ENCODE results near the gene PRELID2. TPM values are rescaled to one million over a fixed set of nuclear protein-coding genes. Genes with fewer than 3 reads are reported as not detected.
"Not testable (repeated sequence)": the region's sequence is repeated elsewhere in the genome, so short reads cannot be mapped to it uniquely, and the experiment has no call there.

Gene PRELID2
- total and polyA plus RNA-seq, 7 donors: 0.39 to 3.0 (median 1.3) TPM

DNA sequence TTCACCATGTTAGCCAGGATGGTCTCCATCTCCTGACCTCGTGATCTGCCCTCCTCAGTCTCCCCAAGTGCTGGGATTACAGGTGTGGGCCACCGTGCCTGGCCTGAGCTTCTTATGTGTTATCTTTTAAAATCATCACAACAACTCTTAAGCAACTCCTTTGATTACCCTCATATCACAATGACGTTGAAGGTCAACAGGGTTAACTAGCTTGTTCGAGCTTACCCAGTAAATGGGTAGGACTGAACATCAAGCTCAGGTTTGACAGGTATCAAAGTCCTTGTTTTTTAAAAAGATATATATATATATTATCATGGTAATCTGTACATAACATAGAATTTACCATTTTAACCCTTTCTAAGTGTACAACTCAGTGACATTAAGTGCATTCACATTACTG, 34.6 kb upstream of the PRELID2 start:
- 77 to 79% (median 77%) methylated on average over 4 of the region's 4 CpGs for WGBS, 3 donors
- peaks cover 0 to 2% (median 0%) of the 10 kb centered on the region in 3 donors for H3K27me3 ChIP-seq (ENCODE audit: insufficient read depth in 3 of 3, low read length in 2 of 3)
- H3K4me1 ChIP-seq: no peaks in the 10 kb centered on the region
- no peaks in the 10 kb centered on the region for H3K36me3 ChIP-seq (ENCODE audit: insufficient read depth in 1 of 2, low read depth in 1 of 2)
- DNase-seq (no peak), ATAC-seq (no peak)
- H3K9me3 ChIP-seq: no peaks in the 10 kb centered on the region
- intact Hi-C loops (cut with DNase I): no loop called here
- no peak overlapping the region for H3K27ac ChIP-seq
- H3K4me3 ChIP-seq: no peak overlapping the region
- TF ChIP-seq, protein P1, sequence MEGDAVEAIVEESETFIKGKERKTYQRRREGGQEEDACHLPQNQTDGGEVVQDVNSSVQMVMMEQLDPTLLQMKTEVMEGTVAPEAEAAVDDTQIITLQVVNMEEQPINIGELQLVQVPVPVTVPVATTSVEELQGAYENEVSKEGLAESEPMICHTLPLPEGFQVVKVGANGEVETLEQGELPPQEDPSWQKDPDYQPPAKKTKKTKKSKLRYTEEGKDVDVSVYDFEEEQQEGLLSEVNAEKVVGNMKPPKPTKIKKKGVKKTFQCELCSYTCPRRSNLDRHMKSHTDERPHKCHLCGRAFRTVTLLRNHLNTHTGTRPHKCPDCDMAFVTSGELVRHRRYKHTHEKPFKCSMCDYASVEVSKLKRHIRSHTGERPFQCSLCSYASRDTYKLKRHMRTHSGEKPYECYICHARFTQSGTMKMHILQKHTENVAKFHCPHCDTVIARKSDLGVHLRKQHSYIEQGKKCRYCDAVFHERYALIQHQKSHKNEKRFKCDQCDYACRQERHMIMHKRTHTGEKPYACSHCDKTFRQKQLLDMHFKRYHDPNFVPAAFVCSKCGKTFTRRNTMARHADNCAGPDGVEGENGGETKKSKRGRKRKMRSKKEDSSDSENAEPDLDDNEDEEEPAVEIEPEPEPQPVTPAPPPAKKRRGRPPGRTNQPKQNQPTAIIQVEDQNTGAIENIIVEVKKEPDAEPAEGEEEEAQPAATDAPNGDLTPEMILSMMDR (IDR thresholded peaks at IDR 0.05): no peak

DNA sequence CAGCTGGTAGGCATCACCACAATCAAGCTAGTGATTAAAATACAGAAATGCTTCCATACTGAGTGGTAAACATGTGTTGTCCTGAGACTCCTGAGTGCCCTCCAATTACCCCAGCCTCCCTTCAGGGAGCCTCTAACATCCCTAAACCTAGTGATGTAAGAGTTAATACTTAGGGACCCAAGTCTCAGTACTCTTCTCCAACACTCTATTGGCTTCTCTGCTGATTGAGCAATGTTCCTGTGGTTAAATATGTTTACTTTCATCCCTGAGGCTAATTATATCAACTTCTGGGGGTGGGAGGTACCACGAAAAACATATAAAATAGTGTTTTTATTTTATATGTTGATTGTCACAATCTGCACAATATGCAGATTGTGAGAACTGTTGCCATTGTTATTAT, 32.7 kb upstream of the PRELID2 start:
- TF ChIP-seq, protein P1 (IDR thresholded peaks at IDR 0.05): no peak
- DNase-seq (no peak), ATAC-seq (no peak)
- H3K27ac ChIP-seq: no peak overlapping the region
- no peaks in the 10 kb centered on the region for H3K9me3 ChIP-seq
- intact Hi-C loops (cut with DNase I): no loop called here
- H3K4me3 ChIP-seq: no peak overlapping the region
- H3K36me3 ChIP-seq (ENCODE audit: insufficient read depth in 1 of 2, low read depth in 1 of 2): no peaks in the 10 kb centered on the region
- no peaks in the 10 kb centered on the region for H3K4me1 ChIP-seq
- H3K27me3 ChIP-seq (ENCODE audit: insufficient read depth in 3 of 3, low read length in 2 of 3): peaks cover 0 to 2% (median 0%) of the 10 kb centered on the region in 3 donors
- WGBS, 3 donors: 68 to 76% (median 70%) methylated on average over 1 of the region's 1 CpG

DNA sequence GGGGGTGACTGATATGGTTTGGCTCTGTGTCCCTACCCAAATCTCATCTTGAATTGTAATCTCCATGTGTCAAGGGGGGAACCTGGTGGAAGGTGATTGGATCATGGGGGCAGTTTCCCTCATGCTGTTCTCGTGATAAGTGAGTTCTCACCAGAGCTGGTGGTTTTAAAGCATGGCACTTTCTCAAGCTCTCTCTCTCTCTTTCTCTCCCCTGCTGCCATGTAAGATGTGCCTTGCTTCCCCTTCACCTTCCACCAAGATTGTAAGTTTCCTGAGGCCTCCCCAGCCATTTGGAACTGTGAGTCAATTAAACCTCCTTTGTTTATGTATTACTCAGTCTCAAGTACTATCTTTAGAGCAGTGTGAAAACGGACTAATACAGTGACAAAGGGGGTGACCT, 29.3 kb upstream of the PRELID2 start:
- ATAC-seq; H3K4me3 ChIP-seq; H3K9me3 ChIP-seq; DNase-seq; H3K4me1 ChIP-seq; H3K27me3 ChIP-seq (ENCODE audit: insufficient read depth in 3 of 3, low read length in 2 of 3); H3K27ac ChIP-seq; H3K36me3 ChIP-seq (ENCODE audit: insufficient read depth in 1 of 2, low read depth in 1 of 2); intact Hi-C loops (cut with DNase I): not testable (repeated sequence)
- 74 to 88% (median 85%) methylated on average over 2 of the region's 2 CpGs for WGBS, 3 donors

DNA sequence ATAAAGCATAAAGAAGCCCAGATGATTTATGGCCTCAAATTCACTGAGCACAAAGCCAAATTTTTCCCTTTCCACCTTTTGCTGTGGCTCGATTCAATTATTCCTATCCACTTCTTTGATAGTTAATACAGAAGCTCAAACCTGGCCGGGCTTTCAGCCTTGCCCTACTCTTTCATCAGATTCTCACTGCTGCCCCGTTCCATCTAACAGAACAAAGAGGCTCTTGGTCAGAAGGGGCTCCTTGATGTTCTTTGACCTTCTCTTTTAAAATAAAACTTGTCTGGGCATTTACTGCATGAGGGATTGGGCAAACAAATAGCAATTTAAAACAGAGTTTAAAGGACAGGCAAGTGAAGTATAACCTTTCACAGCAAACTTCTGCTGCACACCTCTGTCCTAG, 27.9 kb upstream of the PRELID2 start:
- H3K36me3 ChIP-seq (ENCODE audit: insufficient read depth in 1 of 2, low read depth in 1 of 2): no peaks in the 10 kb centered on the region
- H3K27ac ChIP-seq: no peak overlapping the region
- intact Hi-C loops (cut with DNase I): no loop called here
- 77 to 86% (median 78%) methylated on average over 3 of the region's 3 CpGs for WGBS, 3 donors
- no peaks in the 10 kb centered on the region for H3K9me3 ChIP-seq
- no peaks in the 10 kb centered on the region for H3K4me1 ChIP-seq
- DNase-seq (no peak), ATAC-seq (no peak)
- H3K27me3 ChIP-seq (ENCODE audit: insufficient read depth in 3 of 3, low read length in 2 of 3): peaks cover 0 to 2% (median 0%) of the 10 kb centered on the region in 3 donors
- TF ChIP-seq, protein P1 (IDR thresholded peaks at IDR 0.05): no peak
- no peak overlapping the region for H3K4me3 ChIP-seq

DNA sequence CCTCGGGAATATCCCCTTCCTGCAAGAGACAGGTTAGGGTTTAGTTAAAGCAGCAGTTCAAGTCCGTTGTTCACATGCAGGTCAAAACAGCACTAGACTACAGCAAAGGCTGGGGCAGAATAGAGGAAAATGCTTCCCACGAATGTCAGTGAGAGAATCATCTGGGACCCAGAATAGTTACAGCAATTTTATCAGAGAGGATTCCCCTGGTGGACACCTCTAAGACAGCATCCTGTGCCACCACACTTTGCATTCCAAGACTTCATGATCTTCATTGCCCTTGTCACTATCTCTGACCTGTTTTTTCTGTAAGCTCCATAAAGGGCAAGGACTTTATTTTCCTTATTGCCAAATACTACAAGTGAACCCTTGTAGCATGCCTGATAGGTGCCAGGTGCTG, 24.8 kb upstream of the PRELID2 start:
- intact Hi-C loops (cut with DNase I): no loop called here
- DNase-seq (no peak), ATAC-seq (no peak)
- H3K4me1 ChIP-seq: peaks cover 11% of the 10 kb centered on the region
- TF ChIP-seq, protein P1 (IDR thresholded peaks at IDR 0.05): no peak
- no peak overlapping the region for H3K27ac ChIP-seq
- H3K4me3 ChIP-seq: no peak overlapping the region
- H3K27me3 ChIP-seq (ENCODE audit: insufficient read depth in 3 of 3, low read length in 2 of 3): no peaks in the 10 kb centered on the region
- no peaks in the 10 kb centered on the region for H3K9me3 ChIP-seq
- H3K36me3 ChIP-seq (ENCODE audit: insufficient read depth in 1 of 2, low read depth in 1 of 2): no peaks in the 10 kb centered on the region
- 52 to 68% (median 52%) methylated on average over 3 of the region's 3 CpGs for WGBS, 3 donors

Measured in psoas muscle (tissue), 8 donors.